ENCODE measurements around the gene CLRN3.

GRCh38 chr10:127848226-127848625 is 44.5 kb downstream of the CLRN3 start:
- TF ChIP-seq CTCF (IDR thresholded peaks at IDR 0.05) (no peak), POLR2A (IDR thresholded peaks at IDR 0.05) (no peak)
